ENCODE measurements around the gene RPL38.

Gene RPL38

GRCh38 chr17:74203439-74204240 is at the start of gene RPL38:
Gene RPL38 (plus strand): TSS chr17:74203678. CDS start chr17:74203956, 278 bp downstream.
- H3K4me1 ChIP-seq (ENCODE audit: insufficient read depth, low read length): peaks cover 14% of the 10 kb centered on the region
- H3K36me3 ChIP-seq (ENCODE audit: insufficient read depth, low read length): peaks cover 36% of the 10 kb centered on the region
- H3K9me3 ChIP-seq (ENCODE audit: control insufficient read depth, insufficient read depth, low read length): no peaks in the 10 kb centered on the region
- peak within 1 kb of the TSS; percentile 87 for H3K9ac ChIP-seq (ENCODE audit: low read depth, low read length)

- Histone ChIP-seq H3K9ac (ENCODE audit: low read depth, low read length) (no peak overlapping the region), H3K36me3 (ENCODE audit: insufficient read depth, low read length) (no peaks in the 10 kb centered on the region), H3K9me3 (ENCODE audit: control insufficient read depth, insufficient read depth, low read length) (no peaks in the 10 kb centered on the region), H3K4me1 (ENCODE audit: insufficient read depth, low read length) (peaks cover 8% of the 10 kb centered on the region; the same call in 1 of the 2 replicates)
These were observed 49.6 kb upstream of the RPL38 start for GRCh38 chr17:74153821-74154430.

GRCh38 chr17:74156878-74157277 is 46.6 kb upstream of the RPL38 start:
- H3K36me3 ChIP-seq (ENCODE audit: insufficient read depth, low read length): no peaks in the 10 kb centered on the region
- no peak overlapping the region for H3K9ac ChIP-seq (ENCODE audit: low read depth, low read length)
- no peaks in the 10 kb centered on the region for H3K9me3 ChIP-seq (ENCODE audit: control insufficient read depth, insufficient read depth, low read length)
- peaks cover 8% of the 10 kb centered on the region; the same call in 1 of the 2 replicates for H3K4me1 ChIP-seq (ENCODE audit: insufficient read depth, low read length)

GRCh38 chr17:74157366-74157765 is 46.1 kb upstream of the RPL38 start:
- no peaks in the 10 kb centered on the region for H3K36me3 ChIP-seq (ENCODE audit: insufficient read depth, low read length)
- H3K9ac ChIP-seq (ENCODE audit: low read depth, low read length): no peak overlapping the region
- peaks cover 8% of the 10 kb centered on the region; the same call in 1 of the 2 replicates for H3K4me1 ChIP-seq (ENCODE audit: insufficient read depth, low read length)
- H3K9me3 ChIP-seq (ENCODE audit: control insufficient read depth, insufficient read depth, low read length): no peaks in the 10 kb centered on the region

GRCh38 chr17:74158761-74159160 is 44.7 kb upstream of the RPL38 start:
- peaks cover 2% of the 10 kb centered on the region; the same call in 1 of the 2 replicates for H3K4me1 ChIP-seq (ENCODE audit: insufficient read depth, low read length)

GRCh38 chr17:74159226-74159840 is 44.1 kb upstream of the RPL38 start:
- no peak overlapping the region for H3K9ac ChIP-seq (ENCODE audit: low read depth, low read length)
- no peaks in the 10 kb centered on the region for H3K9me3 ChIP-seq (ENCODE audit: control insufficient read depth, insufficient read depth, low read length)
- H3K36me3 ChIP-seq (ENCODE audit: insufficient read depth, low read length): no peaks in the 10 kb centered on the region
- H3K4me1 ChIP-seq (ENCODE audit: insufficient read depth, low read length): peaks cover 6% of the 10 kb centered on the region; the same call in 1 of the 2 replicates

More at GRCh38 chr17:74158761-74159160, 44.7 kb upstream of the RPL38 start:
- H3K36me3 ChIP-seq (ENCODE audit: insufficient read depth, low read length): no peaks in the 10 kb centered on the region
- H3K9ac ChIP-seq (ENCODE audit: low read depth, low read length): no peak overlapping the region
- no peaks in the 10 kb centered on the region for H3K9me3 ChIP-seq (ENCODE audit: control insufficient read depth, insufficient read depth, low read length)

- Histone ChIP-seq H3K9ac (ENCODE audit: low read depth, low read length) (no peak overlapping the region), H3K36me3 (ENCODE audit: insufficient read depth, low read length) (no peaks in the 10 kb centered on the region), H3K9me3 (ENCODE audit: control insufficient read depth, insufficient read depth, low read length) (no peaks in the 10 kb centered on the region), H3K4me1 (ENCODE audit: insufficient read depth, low read length) (peaks cover 6% of the 10 kb centered on the region; the same call in 1 of the 2 replicates)
These were observed 42.6 kb upstream of the RPL38 start for GRCh38 chr17:74160656-74161502.

- Histone ChIP-seq H3K9me3 (ENCODE audit: control insufficient read depth, insufficient read depth, low read length) (no peaks in the 10 kb centered on the region), H3K4me1 (ENCODE audit: insufficient read depth, low read length) (peaks cover 6% of the 10 kb centered on the region; the same call in 1 of the 2 replicates), H3K9ac (ENCODE audit: low read depth, low read length) (no peak overlapping the region), H3K36me3 (ENCODE audit: insufficient read depth, low read length) (no peaks in the 10 kb centered on the region)
These were observed 42.0 kb upstream of the RPL38 start for GRCh38 chr17:74161503-74161875.

- no peaks in the 10 kb centered on the region for H3K36me3 ChIP-seq (ENCODE audit: insufficient read depth, low read length)
- H3K9ac ChIP-seq (ENCODE audit: low read depth, low read length): no peak overlapping the region
- H3K4me1 ChIP-seq (ENCODE audit: insufficient read depth, low read length): peaks cover 6% of the 10 kb centered on the region; the same call in 1 of the 2 replicates
- H3K9me3 ChIP-seq (ENCODE audit: control insufficient read depth, insufficient read depth, low read length): no peaks in the 10 kb centered on the region
These were observed 40.1 kb upstream of the RPL38 start for GRCh38 chr17:74163271-74163821.

GRCh38 chr17:74163836-74164235 is 39.6 kb upstream of the RPL38 start:
- no peak overlapping the region for H3K9ac ChIP-seq (ENCODE audit: low read depth, low read length)
- H3K36me3 ChIP-seq (ENCODE audit: insufficient read depth, low read length): no peaks in the 10 kb centered on the region
- H3K9me3 ChIP-seq (ENCODE audit: control insufficient read depth, insufficient read depth, low read length): no peaks in the 10 kb centered on the region
- H3K4me1 ChIP-seq (ENCODE audit: insufficient read depth, low read length): peaks cover 6% of the 10 kb centered on the region; the same call in 1 of the 2 replicates

GRCh38 chr17:74164446-74165045 is 38.9 kb upstream of the RPL38 start:
- no peak overlapping the region for H3K9ac ChIP-seq (ENCODE audit: low read depth, low read length)
- H3K4me1 ChIP-seq (ENCODE audit: insufficient read depth, low read length): peaks cover 6% of the 10 kb centered on the region; the same call in 1 of the 2 replicates
- no peaks in the 10 kb centered on the region for H3K36me3 ChIP-seq (ENCODE audit: insufficient read depth, low read length)
- H3K9me3 ChIP-seq (ENCODE audit: control insufficient read depth, insufficient read depth, low read length): no peaks in the 10 kb centered on the region

- peaks cover 6% of the 10 kb centered on the region; the same call in 1 of the 2 replicates for H3K4me1 ChIP-seq (ENCODE audit: insufficient read depth, low read length)
- H3K9ac ChIP-seq (ENCODE audit: low read depth, low read length): no peak overlapping the region
- H3K36me3 ChIP-seq (ENCODE audit: insufficient read depth, low read length): no peaks in the 10 kb centered on the region
- no peaks in the 10 kb centered on the region for H3K9me3 ChIP-seq (ENCODE audit: control insufficient read depth, insufficient read depth, low read length)
These were observed 37.6 kb upstream of the RPL38 start for GRCh38 chr17:74165797-74166365.

- Histone ChIP-seq H3K36me3 (ENCODE audit: insufficient read depth, low read length) (no peaks in the 10 kb centered on the region), H3K4me1 (ENCODE audit: insufficient read depth, low read length) (no peaks in the 10 kb centered on the region), H3K9ac (ENCODE audit: low read depth, low read length) (no peak overlapping the region), H3K9me3 (ENCODE audit: control insufficient read depth, insufficient read depth, low read length) (no peaks in the 10 kb centered on the region)
These were observed 32.6 kb upstream of the RPL38 start for GRCh38 chr17:74170924-74171323.

Measured in ES-I3 (cell line).